ENCODE measurements around the gene MYO5A. TPM values are rescaled to one million over a fixed set of nuclear protein-coding genes. Genes with fewer than 3 reads are reported as not detected.

Gene MYO5A
- total RNA-seq, 1 experiment from 2014 or later: 61.1 TPM

DNA sequence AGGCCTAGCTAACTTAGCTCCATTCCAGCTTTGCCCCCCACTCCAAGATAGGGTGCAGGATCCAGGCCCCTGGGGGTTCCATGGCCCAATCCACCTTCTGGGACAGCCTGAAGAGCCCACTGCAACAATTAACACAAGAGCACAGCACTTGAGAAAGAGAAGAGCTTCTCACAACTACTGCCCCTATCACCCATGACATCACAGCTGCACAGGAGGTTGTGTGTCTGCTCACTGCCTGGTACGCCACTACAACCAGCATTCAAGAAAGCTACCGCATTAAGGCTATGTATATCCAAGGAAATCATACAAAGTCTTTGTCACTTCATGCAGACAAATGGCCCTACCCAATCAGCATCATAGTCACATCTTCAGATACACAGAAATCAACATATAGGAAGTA lies 62.0 kb downstream of the MYO5A start:
- Histone ChIP-seq H3K27ac (ENCODE audit: low read length) (no peak overlapping the region), H3K27me3 (ENCODE audit: control insufficient read depth, insufficient read depth, low read length) (no peaks in the 10 kb centered on the region), H3K4me1 (ENCODE audit: control insufficient read depth, insufficient read depth, low read length) (peaks cover 2% of the 10 kb centered on the region; the same call in 1 of the 2 replicates), H3K9me3 (ENCODE audit: control insufficient read depth, insufficient read depth, low read depth, low read length) (no peaks in the 10 kb centered on the region), H3K4me3 (ENCODE audit: low read depth in 2 of 2, low read length in 2 of 2) (no peak overlapping the region), H3K36me3 (ENCODE audit: control insufficient read depth, insufficient read depth, low read length) (no peaks in the 10 kb centered on the region)
- ChIA-PET CTCF (no interaction called here), POLR2A (interaction anchor here (0.5 kb wide), 1 partner anchor 14 kb away, joined by 5 read pairs; no protein-coding TSS in a partner anchor)
- in situ Hi-C loops (cut with HindIII; ENCODE audit: low pct_unique_long_range_greater_than_20kb, low sequenced_read_pairs) (no loop called here), intact Hi-C loops (cut with micrococcal nuclease; ENCODE audit: unreplicated experiment) (no loop called here)
- DNase-seq (ENCODE audit: low read depth, low spot score) (no peak), ATAC-seq (no peak)
- no TSS peak for BruUV-seq (replicated peaks)
- TF ChIP-seq POLR2AphosphoS5 (IDR thresholded peaks at IDR 0.05; ENCODE audit: low read depth, low read length): no peak
- no peak for TF ChIP-seq SIN3A (IDR thresholded peaks at IDR 0.05; ENCODE audit: borderline replicate concordance, insufficient read depth, low read depth, low read length)
- TF ChIP-seq, protein P1, sequence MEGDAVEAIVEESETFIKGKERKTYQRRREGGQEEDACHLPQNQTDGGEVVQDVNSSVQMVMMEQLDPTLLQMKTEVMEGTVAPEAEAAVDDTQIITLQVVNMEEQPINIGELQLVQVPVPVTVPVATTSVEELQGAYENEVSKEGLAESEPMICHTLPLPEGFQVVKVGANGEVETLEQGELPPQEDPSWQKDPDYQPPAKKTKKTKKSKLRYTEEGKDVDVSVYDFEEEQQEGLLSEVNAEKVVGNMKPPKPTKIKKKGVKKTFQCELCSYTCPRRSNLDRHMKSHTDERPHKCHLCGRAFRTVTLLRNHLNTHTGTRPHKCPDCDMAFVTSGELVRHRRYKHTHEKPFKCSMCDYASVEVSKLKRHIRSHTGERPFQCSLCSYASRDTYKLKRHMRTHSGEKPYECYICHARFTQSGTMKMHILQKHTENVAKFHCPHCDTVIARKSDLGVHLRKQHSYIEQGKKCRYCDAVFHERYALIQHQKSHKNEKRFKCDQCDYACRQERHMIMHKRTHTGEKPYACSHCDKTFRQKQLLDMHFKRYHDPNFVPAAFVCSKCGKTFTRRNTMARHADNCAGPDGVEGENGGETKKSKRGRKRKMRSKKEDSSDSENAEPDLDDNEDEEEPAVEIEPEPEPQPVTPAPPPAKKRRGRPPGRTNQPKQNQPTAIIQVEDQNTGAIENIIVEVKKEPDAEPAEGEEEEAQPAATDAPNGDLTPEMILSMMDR (IDR thresholded peaks at IDR 0.05): no peak
- TF ChIP-seq, protein P2, sequence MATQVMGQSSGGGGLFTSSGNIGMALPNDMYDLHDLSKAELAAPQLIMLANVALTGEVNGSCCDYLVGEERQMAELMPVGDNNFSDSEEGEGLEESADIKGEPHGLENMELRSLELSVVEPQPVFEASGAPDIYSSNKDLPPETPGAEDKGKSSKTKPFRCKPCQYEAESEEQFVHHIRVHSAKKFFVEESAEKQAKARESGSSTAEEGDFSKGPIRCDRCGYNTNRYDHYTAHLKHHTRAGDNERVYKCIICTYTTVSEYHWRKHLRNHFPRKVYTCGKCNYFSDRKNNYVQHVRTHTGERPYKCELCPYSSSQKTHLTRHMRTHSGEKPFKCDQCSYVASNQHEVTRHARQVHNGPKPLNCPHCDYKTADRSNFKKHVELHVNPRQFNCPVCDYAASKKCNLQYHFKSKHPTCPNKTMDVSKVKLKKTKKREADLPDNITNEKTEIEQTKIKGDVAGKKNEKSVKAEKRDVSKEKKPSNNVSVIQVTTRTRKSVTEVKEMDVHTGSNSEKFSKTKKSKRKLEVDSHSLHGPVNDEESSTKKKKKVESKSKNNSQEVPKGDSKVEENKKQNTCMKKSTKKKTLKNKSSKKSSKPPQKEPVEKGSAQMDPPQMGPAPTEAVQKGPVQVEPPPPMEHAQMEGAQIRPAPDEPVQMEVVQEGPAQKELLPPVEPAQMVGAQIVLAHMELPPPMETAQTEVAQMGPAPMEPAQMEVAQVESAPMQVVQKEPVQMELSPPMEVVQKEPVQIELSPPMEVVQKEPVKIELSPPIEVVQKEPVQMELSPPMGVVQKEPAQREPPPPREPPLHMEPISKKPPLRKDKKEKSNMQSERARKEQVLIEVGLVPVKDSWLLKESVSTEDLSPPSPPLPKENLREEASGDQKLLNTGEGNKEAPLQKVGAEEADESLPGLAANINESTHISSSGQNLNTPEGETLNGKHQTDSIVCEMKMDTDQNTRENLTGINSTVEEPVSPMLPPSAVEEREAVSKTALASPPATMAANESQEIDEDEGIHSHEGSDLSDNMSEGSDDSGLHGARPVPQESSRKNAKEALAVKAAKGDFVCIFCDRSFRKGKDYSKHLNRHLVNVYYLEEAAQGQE (IDR thresholded peaks at IDR 0.05; ENCODE audit: insufficient read depth in 1 of 2, low read depth in 2 of 2, low read length in 1 of 2): no peak
- TF ChIP-seq TCF7L2 (IDR thresholded peaks at IDR 0.05; ENCODE audit: low read depth, low read length): no peak

DNA sequence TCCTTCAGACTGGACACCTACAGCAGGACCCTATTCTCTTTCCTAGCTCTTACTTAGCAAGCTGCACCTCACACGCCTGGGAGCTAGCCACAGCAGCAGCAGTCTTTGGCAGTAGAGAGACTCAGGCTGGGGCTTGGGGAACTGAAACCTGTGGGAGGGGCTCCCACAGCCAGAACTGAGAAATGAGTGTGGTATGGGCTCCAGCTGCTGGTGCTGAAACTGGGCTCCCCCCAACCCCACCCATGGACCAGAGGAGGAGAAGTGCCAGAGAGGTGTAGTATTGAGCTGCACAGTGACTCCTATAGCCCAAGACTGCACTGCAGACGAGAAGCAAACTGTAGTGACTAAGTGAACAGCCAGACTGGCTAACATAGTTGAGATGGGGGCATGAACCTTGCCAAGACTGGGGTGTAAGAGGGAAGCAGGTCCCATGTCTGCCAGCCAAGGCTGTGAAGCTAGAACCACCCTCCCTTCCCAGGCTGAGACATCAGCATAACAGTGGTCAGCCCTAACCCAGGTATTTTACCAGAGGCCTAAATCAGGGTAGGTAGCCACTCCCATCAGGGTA lies 62.5 kb downstream of the MYO5A start:
- ChIA-PET CTCF (no interaction called here), POLR2A (interaction anchor here (0.5 kb wide), 1 partner anchor 13 kb away, joined by 5 read pairs; no protein-coding TSS in a partner anchor)
- no peak overlapping the region for H3K27ac ChIP-seq (ENCODE audit: low read length)
- in situ Hi-C loops (cut with HindIII; ENCODE audit: low pct_unique_long_range_greater_than_20kb, low sequenced_read_pairs) (no loop called here), intact Hi-C loops (cut with micrococcal nuclease; ENCODE audit: unreplicated experiment) (no loop called here)
- no peaks in the 10 kb centered on the region for H3K9me3 ChIP-seq (ENCODE audit: control insufficient read depth, insufficient read depth, low read depth, low read length)
- DNase-seq (ENCODE audit: low read depth, low spot score): no peak
- no peaks in the 10 kb centered on the region for H3K36me3 ChIP-seq (ENCODE audit: control insufficient read depth, insufficient read depth, low read length)
- no TSS peak for BruUV-seq (replicated peaks)
- ATAC-seq: peak; percentile 62
- no peaks in the 10 kb centered on the region for H3K27me3 ChIP-seq (ENCODE audit: control insufficient read depth, insufficient read depth, low read length)
- peaks cover 2% of the 10 kb centered on the region; the same call in 1 of the 2 replicates for H3K4me1 ChIP-seq (ENCODE audit: control insufficient read depth, insufficient read depth, low read length)
- TF ChIP-seq, protein P1 (IDR thresholded peaks at IDR 0.05): no peak
- no peak for TF ChIP-seq POLR2AphosphoS5 (IDR thresholded peaks at IDR 0.05; ENCODE audit: low read depth, low read length)
- TF ChIP-seq TCF7L2 (IDR thresholded peaks at IDR 0.05; ENCODE audit: low read depth, low read length): no peak
- TF ChIP-seq, protein P2 (IDR thresholded peaks at IDR 0.05; ENCODE audit: insufficient read depth in 1 of 2, low read depth in 2 of 2, low read length in 1 of 2): no peak
- no peak for TF ChIP-seq SIN3A (IDR thresholded peaks at IDR 0.05; ENCODE audit: borderline replicate concordance, insufficient read depth, low read depth, low read length)
- H3K4me3 ChIP-seq (ENCODE audit: low read depth in 2 of 2, low read length in 2 of 2): no peak overlapping the region
